Measurements from ENCODE around the gene KNSTRN.

GRCh38 chr15:40352281-40352901 is 30.1 kb upstream of the KNSTRN start:
- TF ChIP-seq, protein P1, sequence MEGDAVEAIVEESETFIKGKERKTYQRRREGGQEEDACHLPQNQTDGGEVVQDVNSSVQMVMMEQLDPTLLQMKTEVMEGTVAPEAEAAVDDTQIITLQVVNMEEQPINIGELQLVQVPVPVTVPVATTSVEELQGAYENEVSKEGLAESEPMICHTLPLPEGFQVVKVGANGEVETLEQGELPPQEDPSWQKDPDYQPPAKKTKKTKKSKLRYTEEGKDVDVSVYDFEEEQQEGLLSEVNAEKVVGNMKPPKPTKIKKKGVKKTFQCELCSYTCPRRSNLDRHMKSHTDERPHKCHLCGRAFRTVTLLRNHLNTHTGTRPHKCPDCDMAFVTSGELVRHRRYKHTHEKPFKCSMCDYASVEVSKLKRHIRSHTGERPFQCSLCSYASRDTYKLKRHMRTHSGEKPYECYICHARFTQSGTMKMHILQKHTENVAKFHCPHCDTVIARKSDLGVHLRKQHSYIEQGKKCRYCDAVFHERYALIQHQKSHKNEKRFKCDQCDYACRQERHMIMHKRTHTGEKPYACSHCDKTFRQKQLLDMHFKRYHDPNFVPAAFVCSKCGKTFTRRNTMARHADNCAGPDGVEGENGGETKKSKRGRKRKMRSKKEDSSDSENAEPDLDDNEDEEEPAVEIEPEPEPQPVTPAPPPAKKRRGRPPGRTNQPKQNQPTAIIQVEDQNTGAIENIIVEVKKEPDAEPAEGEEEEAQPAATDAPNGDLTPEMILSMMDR (IDR thresholded peaks at IDR 0.05): no peak
- TF ChIP-seq POLR2A (IDR thresholded peaks at IDR 0.05): no peak
